Right lobe of liver (tissue), 4 donors: Measurements from ENCODE around the gene P2RY14.

Experiments used
- POLR2A ChIP-seq: fragments of 450-650 bp; IDR thresholded peaks from one replicate; pipeline ENCODE4 v1.6.1; 2017; ENCODE audit warnings: antibody characterized with exemption, mild to moderate bottlenecking
- TF ChIP-seq, protein P1 (sequence below), 4 donors: fragments of 200-600 bp in 3 of 4; fragments of 450-650 bp in 1 of 4; IDR thresholded peaks; one replicate each; pipeline versions ENCODE4 v1.5.1 to v1.8.0; 2016 to 2022; ENCODE audit warnings: antibody characterized with exemption in 4 of 4, mild to moderate bottlenecking in 2 of 4
- donor health status: DM: no; HTN: no; CAD: no.
- donor health status: DM: no; HTN: no; CAD: no.
- donor health status: DM: no; HTN: yes; CAD: no.

DNA sequence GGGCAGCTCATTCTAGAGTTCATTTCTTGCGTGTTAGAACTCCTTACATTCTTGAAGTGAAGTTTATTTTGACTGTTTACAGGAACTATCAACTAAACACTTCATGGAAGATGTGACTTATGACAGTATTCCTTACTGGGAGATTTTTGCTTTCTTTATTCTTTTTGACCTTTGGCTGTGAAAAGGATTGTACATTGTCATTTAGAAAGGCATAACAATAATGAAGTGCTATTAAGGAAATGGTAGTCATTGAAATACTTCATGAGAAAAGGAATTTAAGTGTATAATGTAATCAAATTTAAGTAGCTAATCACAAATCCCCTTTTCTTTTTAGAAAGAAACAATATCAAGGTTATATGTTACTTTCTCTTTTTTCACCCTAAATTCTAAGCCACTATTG lies 11.3 kb downstream of the P2RY14 start:
- TF ChIP-seq, protein P1, sequence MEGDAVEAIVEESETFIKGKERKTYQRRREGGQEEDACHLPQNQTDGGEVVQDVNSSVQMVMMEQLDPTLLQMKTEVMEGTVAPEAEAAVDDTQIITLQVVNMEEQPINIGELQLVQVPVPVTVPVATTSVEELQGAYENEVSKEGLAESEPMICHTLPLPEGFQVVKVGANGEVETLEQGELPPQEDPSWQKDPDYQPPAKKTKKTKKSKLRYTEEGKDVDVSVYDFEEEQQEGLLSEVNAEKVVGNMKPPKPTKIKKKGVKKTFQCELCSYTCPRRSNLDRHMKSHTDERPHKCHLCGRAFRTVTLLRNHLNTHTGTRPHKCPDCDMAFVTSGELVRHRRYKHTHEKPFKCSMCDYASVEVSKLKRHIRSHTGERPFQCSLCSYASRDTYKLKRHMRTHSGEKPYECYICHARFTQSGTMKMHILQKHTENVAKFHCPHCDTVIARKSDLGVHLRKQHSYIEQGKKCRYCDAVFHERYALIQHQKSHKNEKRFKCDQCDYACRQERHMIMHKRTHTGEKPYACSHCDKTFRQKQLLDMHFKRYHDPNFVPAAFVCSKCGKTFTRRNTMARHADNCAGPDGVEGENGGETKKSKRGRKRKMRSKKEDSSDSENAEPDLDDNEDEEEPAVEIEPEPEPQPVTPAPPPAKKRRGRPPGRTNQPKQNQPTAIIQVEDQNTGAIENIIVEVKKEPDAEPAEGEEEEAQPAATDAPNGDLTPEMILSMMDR (IDR thresholded peaks at IDR 0.05): no peak
- TF ChIP-seq POLR2A: no peak
